Measurements from ENCODE around the gene ARAP1.

DNA sequence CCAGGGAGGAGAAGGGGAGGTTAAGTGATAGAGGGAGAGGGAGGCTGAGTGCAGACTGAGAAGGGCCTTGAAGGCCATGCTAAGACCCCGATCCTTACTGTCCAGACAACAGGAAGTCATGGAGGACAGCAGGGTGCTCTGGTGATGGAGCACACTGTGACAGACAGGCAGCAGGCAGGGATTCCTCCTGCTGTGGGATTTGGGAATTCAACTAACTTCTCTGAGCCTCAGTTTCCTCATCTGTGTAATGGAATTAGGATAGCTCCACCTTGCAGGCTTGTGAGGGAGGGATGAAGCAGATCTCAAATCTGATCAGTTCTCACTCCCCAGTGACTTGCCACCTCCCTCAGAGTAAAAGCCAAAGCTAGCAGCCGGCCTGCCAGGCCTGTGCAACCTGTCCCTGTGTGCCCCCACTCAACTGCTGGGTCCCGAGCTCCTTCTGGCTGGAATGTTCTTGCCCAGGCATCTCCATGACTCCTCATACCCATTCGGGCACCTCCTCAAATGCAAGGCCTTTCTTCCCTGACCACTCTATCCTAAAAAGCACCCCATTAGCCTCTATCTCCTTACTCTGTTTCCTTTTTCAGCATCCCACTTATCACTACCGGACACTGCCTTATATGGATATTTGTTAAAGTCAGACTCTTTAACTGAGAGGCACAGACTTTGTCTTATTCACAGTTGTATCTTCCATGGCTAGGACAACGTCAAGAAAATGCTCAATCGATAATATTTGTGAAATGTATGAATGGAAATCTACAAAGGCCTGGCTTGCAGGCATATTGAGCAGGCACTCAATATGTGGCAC lies 9.5 kb downstream of the ARAP1 start:
- TF ChIP-seq, protein P1, sequence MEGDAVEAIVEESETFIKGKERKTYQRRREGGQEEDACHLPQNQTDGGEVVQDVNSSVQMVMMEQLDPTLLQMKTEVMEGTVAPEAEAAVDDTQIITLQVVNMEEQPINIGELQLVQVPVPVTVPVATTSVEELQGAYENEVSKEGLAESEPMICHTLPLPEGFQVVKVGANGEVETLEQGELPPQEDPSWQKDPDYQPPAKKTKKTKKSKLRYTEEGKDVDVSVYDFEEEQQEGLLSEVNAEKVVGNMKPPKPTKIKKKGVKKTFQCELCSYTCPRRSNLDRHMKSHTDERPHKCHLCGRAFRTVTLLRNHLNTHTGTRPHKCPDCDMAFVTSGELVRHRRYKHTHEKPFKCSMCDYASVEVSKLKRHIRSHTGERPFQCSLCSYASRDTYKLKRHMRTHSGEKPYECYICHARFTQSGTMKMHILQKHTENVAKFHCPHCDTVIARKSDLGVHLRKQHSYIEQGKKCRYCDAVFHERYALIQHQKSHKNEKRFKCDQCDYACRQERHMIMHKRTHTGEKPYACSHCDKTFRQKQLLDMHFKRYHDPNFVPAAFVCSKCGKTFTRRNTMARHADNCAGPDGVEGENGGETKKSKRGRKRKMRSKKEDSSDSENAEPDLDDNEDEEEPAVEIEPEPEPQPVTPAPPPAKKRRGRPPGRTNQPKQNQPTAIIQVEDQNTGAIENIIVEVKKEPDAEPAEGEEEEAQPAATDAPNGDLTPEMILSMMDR (IDR thresholded peaks at IDR 0.05; ENCODE audit: poor library complexity, severe bottlenecking) = no peak
- no peak for TF ChIP-seq RAD21 (conservative IDR thresholded peaks at IDR 0.05)
- TF ChIP-seq EZH2 (IDR thresholded peaks at IDR 0.05; ENCODE audit: borderline replicate concordance, insufficient read depth, low read length, poor library complexity, severe bottlenecking) = no peak
- no peak for TF ChIP-seq EP300 (conservative IDR thresholded peaks at IDR 0.05; ENCODE audit: poor library complexity, severe bottlenecking)
- TF ChIP-seq SMC3 (conservative IDR thresholded peaks at IDR 0.05; ENCODE audit: poor library complexity) = no peak

Measured in neural cell (in vitro differentiated cells).